ENCODE results near the gene RPS29. TPM values are rescaled to one million over a fixed set of nuclear protein-coding genes. Genes with fewer than 3 reads are reported as not detected.

RPS29 gene
- 1,677 and 1,733 TPM in 2 replicates for total RNA-seq (2022)
- Bru-seq, nascent RNA = percentile 93 among the genes with signal in this experiment
- BruChase-seq, experiment 1, labeled RNA remaining after a 2-hour chase = percentile 87 among the genes with signal in this experiment
- BruChase-seq, experiment 2, labeled RNA remaining after a 6-hour chase = percentile 82 among the genes with signal in this experiment
- long read RNA-seq, full-length matches to known transcripts = 465 of 468 reads
- long read RNA-seq, partial matches to known transcripts = 0 of 468 reads
- long read RNA-seq, other reads (novel, unspliced or antisense) = 3 of 468 reads

DNA sequence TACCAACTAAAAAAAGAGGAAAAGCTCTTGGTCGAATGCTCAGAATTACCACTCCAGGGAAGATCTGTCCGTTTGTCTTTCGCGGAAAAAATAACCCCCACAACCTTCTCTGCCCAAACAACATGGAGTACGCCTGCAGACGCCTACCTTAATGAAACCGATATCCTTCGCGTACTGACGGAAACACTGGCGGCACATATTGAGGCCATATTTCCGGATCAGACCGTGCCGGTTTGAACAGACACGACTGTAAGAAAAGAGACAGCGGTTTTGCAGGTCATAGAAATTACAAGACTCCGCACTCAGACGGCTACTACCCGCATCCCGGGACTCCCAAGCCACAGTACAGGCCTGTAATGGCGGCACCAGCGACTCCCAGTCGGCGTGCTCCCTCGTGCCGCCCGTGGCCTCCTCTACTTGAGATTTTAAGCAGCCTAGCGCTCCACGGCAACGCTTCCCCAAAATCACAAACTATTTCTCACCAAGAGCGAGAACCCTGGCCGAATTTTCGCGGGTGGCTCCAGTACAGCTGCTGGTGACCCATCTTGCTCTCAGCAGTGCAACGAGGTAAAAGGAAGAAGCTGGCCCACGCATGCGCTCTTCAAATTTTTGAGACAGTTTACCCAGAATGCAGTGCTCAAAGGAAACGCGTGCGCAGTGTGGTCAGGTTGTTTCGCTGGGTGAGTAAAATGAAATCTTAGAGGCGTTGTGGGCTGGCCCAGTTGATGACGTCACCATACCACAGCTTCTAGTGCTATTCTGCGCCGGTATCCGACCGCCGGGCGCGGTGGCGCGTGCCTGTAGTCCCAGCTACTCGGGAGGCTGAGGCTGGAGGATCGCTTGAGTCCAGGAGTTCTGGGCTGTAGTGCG lies at the start of gene RPS29:
RPS29 (minus strand) TSS at position 578 of the 870 bp plus-strand sequence; CDS start at position 544, 34 bp downstream.
- POLR2A ChIA-PET = interaction anchor here (0.5 to 1.6 kb wide), 12 partner anchors 9 to 182 kb away, joined by 3 to 15 read pairs (median 4); partner anchors contain the start of genes KLHDC2, LRR1, MGAT2 and POLE2
- no peaks in the 10 kb centered on the region for H3K27me3 Mint-ChIP-seq (ENCODE audit: insufficient read depth, unreplicated experiment)

DNA sequence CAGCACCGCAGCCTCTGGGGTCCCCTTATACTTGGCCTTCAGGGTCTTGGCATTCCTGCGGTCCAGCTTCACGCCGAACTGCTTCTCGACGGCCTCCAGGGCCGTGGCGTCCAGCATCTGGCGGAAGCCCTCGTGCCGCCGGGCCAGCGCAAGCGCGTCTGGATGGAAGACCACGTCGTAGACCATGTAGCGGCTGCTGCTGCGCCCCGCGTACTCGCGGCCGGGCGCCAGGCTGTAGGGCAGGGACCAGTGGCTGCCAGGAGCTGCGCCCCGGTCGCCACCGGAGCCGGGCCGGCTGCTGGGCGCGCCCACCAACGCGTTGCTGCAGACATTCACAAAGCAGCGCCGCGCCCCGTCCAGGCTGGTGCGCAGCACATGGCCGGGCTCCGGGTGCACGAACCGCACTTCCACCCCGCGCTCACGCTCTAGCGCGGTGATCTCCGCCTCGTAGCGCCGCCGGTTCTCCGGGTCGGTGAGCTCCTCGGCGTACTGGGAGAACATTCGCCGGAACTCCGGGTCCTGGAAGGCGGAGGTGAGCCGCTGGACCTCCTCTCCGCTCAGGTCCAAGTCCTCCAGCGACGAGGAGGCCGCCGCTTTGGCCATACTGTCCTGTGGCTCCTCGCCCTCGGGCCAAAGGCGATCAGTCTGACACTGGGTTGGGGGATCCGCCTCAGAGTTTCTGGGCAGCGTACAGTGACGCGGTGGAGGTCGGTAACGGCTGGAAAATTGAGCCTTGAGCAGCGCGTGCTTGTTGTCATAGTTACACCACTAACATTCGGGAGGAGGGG lies 48.6 kb upstream of the RPS29 start, which contains the start of gene DNAAF2:
DNAAF2 (minus strand) TSS at position 698 of the 788 bp plus-strand sequence; CDS start at position 603, 95 bp downstream.
- POLR2A ChIA-PET = interaction anchor here (0.6 to 1.5 kb wide), 8 partner anchors 11 to 228 kb away, joined by 3 to 28 read pairs (median 6); partner anchors contain the start of genes KLHDC2, LRR1, MGAT2 and POLE2

More for the DNA sequence above, at the start of gene RPS29:
- intact Hi-C loops (cut with micrococcal nuclease; ENCODE audit: unreplicated experiment) = loop anchor here (1.0 kb wide), 2 partner anchors 12 to 81 kb away; partner anchors contain the start of gene LRR1
- peaks cover 10% of the 10 kb centered on the region for H3K4me1 ChIP-seq
- peaks cover 20% of the 10 kb centered on the region for H3K4me1 Mint-ChIP-seq (ENCODE audit: low read depth, unreplicated experiment)
- no peaks in the 10 kb centered on the region for H3K9me3 ChIP-seq
- no peaks in the 10 kb centered on the region; the same call in 1 of the 2 replicates for H3K36me3 ChIP-seq (ENCODE audit: control insufficient read depth, insufficient read depth, low read length)
- BruUV-seq (replicated peaks) = no TSS peak
- H3K36me3 Mint-ChIP-seq (ENCODE audit: insufficient read depth, unreplicated experiment) = peaks cover 63% of the 10 kb centered on the region
- DNase-seq = peak; percentile 97 to 98
- TF ChIP-seq CTCF (IDR thresholded peaks at IDR 0.05; ENCODE audit: insufficient read depth in 1 of 2, low read depth in 1 of 2, low read length in 1 of 2, severe bottlenecking in 1 of 2, unreplicated experiment in 1 of 2) = no peak
- H3K27me3 ChIP-seq (replicated peaks; ENCODE audit: control insufficient read depth, insufficient read depth, low read length) = no peaks in the 10 kb centered on the region
- CTCF ChIA-PET = interaction anchor here (0.6 to 1.7 kb wide), 4 partner anchors 34 to 124 kb away, joined by 4 to 9 read pairs (median 6); partner anchors contain the start of genes MGAT2 and RPL36AL
- H3K27ac Mint-ChIP-seq (ENCODE audit: unreplicated experiment) = peak within 1 kb of the TSS; percentile 97
- H3K4me3 ChIP-seq (ENCODE audit: low read depth, low read length) = peak within 1 kb of the TSS; percentile 97
- no peaks in the 10 kb centered on the region for H3K9me3 Mint-ChIP-seq (ENCODE audit: unreplicated experiment)
- H3K4me3 Mint-ChIP-seq (ENCODE audit: unreplicated experiment) = peak within 1 kb of the TSS; percentile 98

More for the DNA sequence above, 48.6 kb upstream of the RPS29 start, which contains the start of gene DNAAF2:
- Histone ChIP-seq H3K36me3 (ENCODE audit: control insufficient read depth, insufficient read depth, low read length) (no peaks in the 10 kb centered on the region; the same call in 1 of the 2 replicates), H3K4me3 (ENCODE audit: low read depth, low read length) (peak within 1 kb of the TSS; percentile 92), H3K4me1 (peaks cover 16% of the 10 kb centered on the region), H3K9me3 (no peaks in the 10 kb centered on the region), H3K27me3 (replicated peaks; ENCODE audit: control insufficient read depth, insufficient read depth, low read length) (no peaks in the 10 kb centered on the region)
- intact Hi-C loops (cut with micrococcal nuclease; ENCODE audit: unreplicated experiment) = loop anchor here (1.0 to 5.0 kb wide), 4 partner anchors 54 to 218 kb away; partner anchors contain the start of genes NEMF and POLE2
- Mint-ChIP-seq H3K27me3 (ENCODE audit: insufficient read depth, unreplicated experiment) (no peaks in the 10 kb centered on the region), H3K4me3 (ENCODE audit: unreplicated experiment) (peak within 1 kb of the TSS; percentile 93), H3K9me3 (ENCODE audit: unreplicated experiment) (no peaks in the 10 kb centered on the region), H3K27ac (ENCODE audit: unreplicated experiment) (peak within 1 kb of the TSS; percentile 99), H3K4me1 (ENCODE audit: low read depth, unreplicated experiment) (peaks cover 16% of the 10 kb centered on the region), H3K36me3 (ENCODE audit: insufficient read depth, unreplicated experiment) (peaks cover 71% of the 10 kb centered on the region)
- no peak for TF ChIP-seq CTCF (IDR thresholded peaks at IDR 0.05; ENCODE audit: insufficient read depth in 1 of 2, low read depth in 1 of 2, low read length in 1 of 2, severe bottlenecking in 1 of 2, unreplicated experiment in 1 of 2)
- BruUV-seq (replicated peaks) = TSS peak; percentile 14
- DNase-seq = peak; percentile 74 to 78
- CTCF ChIA-PET = interaction anchor here (0.7 to 1.9 kb wide), 16 partner anchors 11 to 233 kb away, joined by 3 to 23 read pairs (median 6); partner anchors contain the start of genes KLHDC2, MGAT2, NEMF and POLE2

All from Caco-2 (cell line).